NB4 (cell line): ENCODE data around the gene PLXNA2.

Experiments
- CTCF ChIP-seq: IDR thresholded peaks from one replicate; pipeline ENCODE4 v1.5.1; 2012; ENCODE audit warnings: low read depth, low read length
- MAX ChIP-seq: IDR thresholded peaks from 2 replicates; pipeline ENCODE4 v1.6.1; 2011; ENCODE audit warnings: low read depth, low read length
- MYC ChIP-seq: IDR thresholded peaks from 2 replicates; pipeline ENCODE4 v1.6.1; 2011; ENCODE audit warnings: low read depth, low read length
- POLR2A ChIP-seq: IDR thresholded peaks from 2 replicates; pipeline ENCODE4 v1.6.1; 2011; ENCODE audit warnings: mild to moderate bottlenecking; ENCODE audit not compliant: insufficient read length; ENCODE audit errors: extremely low read depth

GRCh38 chr1:207998691-207999090, 245.5 kb downstream of the PLXNA2 start:
- TF ChIP-seq POLR2A (no peak), CTCF (no peak), MAX (no peak), MYC (no peak)
